Ishikawa (cell line): Measurements from ENCODE around the gene OR8D2.

ENCODE experiments used
- CEBPB ChIP-seq: IDR thresholded peaks from 2 replicates; pipeline ENCODE4 v1.6.1; 2012
- CREB1 ChIP-seq: IDR thresholded peaks from 2 replicates; pipeline ENCODE4 v1.6.1; 2012; ENCODE audit warnings: low read depth
- EGR1 ChIP-seq: IDR thresholded peaks from 2 replicates; pipeline ENCODE4 v1.6.1; 2012
- EP300 ChIP-seq: IDR thresholded peaks from 2 replicates; pipeline ENCODE4 v1.6.1; 2012; ENCODE audit warnings: borderline replicate concordance
- FOXM1 ChIP-seq: IDR thresholded peaks from 2 replicates; pipeline ENCODE4 v1.6.1; 2012; ENCODE audit warnings: low read depth, borderline replicate concordance
- MAX ChIP-seq: IDR thresholded peaks from 2 replicates; pipeline ENCODE4 v1.6.1; 2012
- NFIC ChIP-seq: IDR thresholded peaks from 2 replicates; pipeline ENCODE4 v1.6.1; 2012
- RAD21 ChIP-seq: IDR thresholded peaks from 2 replicates; pipeline ENCODE4 v1.6.1; 2012; ENCODE audit warnings: low read depth
- REST ChIP-seq: IDR thresholded peaks from 2 replicates; pipeline ENCODE4 v1.6.1; 2012; ENCODE audit warnings: low read depth, mild to moderate bottlenecking
- TAF1 ChIP-seq: IDR thresholded peaks from 2 replicates; pipeline ENCODE4 v1.6.1; 2012; ENCODE audit warnings: low read depth, mild to moderate bottlenecking
- TCF12 ChIP-seq: IDR thresholded peaks from 2 replicates; pipeline ENCODE4 v1.6.1; 2012; ENCODE audit warnings: low read depth
- TEAD4 ChIP-seq: IDR thresholded peaks from 2 replicates; pipeline ENCODE4 v1.6.1; 2012
- USF1 ChIP-seq: IDR thresholded peaks from 2 replicates; pipeline ENCODE4 v1.6.1; 2012
- YY1 ChIP-seq: IDR thresholded peaks from 2 replicates; pipeline ENCODE4 v1.6.1; 2012; ENCODE audit warnings: low read depth
- ZBTB7A ChIP-seq: IDR thresholded peaks from 2 replicates; pipeline ENCODE4 v1.6.1; 2012; ENCODE audit warnings: low read depth

The OR8D2 gene

DNA sequence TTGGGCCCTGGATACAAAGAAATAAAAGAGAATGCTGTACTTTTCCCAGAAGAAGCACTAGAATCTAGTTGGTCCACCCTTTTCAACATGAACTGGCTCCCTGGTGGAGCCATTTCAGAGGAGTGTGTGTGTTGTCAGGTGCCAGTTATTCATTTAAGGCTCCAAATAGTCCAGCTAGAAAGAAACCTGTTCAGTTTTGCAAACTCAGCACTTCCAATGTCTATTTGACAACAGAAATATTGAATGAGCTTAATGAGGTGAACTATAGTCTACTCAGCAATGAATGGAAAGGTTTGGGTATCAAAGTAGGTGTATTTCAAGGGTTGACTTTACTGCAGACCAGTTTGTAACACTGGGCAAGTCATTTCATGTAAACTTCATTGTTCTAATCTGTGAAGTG lies 8.3 kb downstream of the OR8D2 start:
- TF ChIP-seq TCF12 (no peak), USF1 (no peak), EGR1 (no peak), NFIC (no peak), FOXM1 (no peak), CREB1 (no peak), MAX (no peak), YY1 (no peak), RAD21 (no peak)

- TF ChIP-seq ZBTB7A (no peak), MAX (no peak), EP300 (no peak), RAD21 (no peak), YY1 (no peak), CEBPB (no peak), FOXM1 (no peak), NFIC (no peak), TCF12 (no peak), TAF1 (no peak), REST (no peak), TEAD4 (no peak), EGR1 (no peak), CREB1 (no peak), USF1 (no peak)
These were observed 8.7 kb downstream of the OR8D2 start for GRCh38 chr11:124311269-124311668.

DNA sequence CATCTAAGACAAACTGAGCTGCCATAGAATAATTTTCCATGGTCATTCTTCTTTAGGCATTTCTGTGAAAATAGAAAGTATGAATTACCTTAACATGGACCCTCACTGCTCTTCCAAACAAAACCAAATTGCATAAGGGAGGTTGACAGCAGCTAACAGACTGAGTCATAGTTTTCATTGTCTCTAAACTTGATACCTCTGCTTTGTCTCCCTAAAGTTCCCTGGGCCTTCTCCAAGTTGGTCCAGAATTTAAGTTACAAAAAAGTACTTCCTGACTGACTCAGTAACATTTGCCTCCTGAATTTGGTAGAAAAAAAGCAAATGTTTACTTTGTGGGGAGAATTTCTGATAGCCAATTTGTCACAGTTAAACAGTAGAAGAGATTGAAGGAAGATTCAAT lies 9.3 kb downstream of the OR8D2 start:
- TF ChIP-seq TAF1 (no peak), TEAD4 (no peak), YY1 (no peak), RAD21 (no peak), USF1 (no peak), ZBTB7A (no peak), CREB1 (no peak), REST (no peak), NFIC (no peak), MAX (no peak), CEBPB (no peak), EGR1 (no peak), TCF12 (no peak), FOXM1 (no peak), EP300 (no peak)

DNA sequence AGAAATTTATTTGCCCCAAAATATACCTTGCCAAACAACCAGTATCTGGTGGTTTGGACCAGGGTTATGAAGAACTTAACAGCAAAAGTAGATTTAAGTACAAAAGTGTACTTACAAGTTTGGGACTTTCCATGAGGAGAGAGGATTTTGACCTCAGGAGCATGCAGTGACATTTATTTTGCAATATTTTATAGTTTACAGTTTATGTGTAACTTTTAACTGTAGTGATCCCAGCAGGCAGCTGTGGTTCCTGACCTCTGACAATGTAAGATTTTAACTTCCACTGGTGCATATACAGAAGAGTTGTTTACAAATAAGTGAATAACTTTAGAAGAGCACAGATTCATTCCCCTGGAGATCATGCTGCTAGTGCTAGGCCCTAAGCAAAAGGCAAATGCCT lies 12.9 kb downstream of the OR8D2 start:
- TF ChIP-seq CEBPB (no peak), EP300 (no peak), ZBTB7A (no peak), FOXM1 (no peak), TCF12 (no peak), CREB1 (no peak)

DNA sequence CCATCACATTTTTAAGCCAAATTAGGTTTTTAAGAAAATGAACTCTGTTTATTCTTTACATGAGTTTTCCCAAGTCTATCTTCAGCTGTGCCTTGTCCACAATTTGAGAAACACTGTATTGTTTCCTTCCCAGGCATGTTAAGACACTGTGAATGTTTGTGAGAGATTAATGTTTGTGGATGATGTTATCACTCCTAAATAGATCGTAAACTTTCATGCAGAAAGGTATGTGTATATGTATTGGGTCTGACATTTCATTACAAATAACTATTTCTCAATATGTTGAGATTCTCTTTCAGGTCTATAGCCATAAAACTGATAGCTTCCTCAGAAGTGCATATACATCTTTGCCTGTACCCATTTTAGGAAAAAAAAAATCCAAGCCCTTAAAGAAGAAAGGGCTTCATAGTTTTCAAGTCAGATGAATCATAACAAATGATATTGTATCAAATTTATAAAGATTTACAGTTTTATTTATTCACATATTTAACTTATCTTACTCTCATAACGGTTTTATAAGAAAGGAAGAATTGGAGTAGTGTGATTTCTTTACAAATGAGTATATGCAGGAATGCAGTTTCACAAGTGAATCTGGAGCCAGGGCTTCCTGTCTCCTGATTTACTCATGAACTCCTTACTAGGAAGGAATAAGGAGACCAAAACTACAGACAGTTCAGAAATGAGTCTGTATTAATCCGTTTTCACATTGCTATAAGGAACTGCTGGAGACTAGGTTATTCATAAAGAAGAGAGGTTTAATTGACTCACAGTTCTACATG lies 17.5 kb downstream of the OR8D2 start:
- TF ChIP-seq EP300 (no peak), USF1 (no peak), CREB1 (no peak), EGR1 (no peak), MAX (no peak), REST (no peak), YY1 (no peak), TAF1 (no peak), RAD21 (no peak)
